ENCODE data around the gene LDLRAD4.

Gene LDLRAD4

DNA sequence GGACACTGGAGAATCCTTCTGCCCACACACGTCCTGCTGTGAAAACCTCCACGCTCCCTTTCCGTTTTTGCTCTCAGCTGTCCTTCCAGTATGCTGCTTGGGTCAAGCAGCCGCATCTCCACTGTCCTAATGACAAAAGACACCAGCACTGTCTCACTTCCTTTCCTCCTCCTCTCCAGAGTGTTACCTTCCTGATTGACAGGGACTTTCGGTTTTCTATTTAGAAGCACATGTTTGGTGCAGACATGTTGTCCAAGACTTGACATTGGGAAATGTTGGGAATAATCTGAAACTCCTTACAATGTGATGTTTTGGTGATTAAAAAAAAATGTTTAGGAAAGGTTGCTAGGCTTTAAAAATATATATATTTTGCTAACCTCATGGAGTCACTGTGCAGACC lies 281.2 kb downstream of the LDLRAD4 start:
- no peak overlapping the region for H3K4me3 ChIP-seq (replicated peaks; ENCODE audit: insufficient read depth, low read length)
- no peak for DNase-seq (ENCODE audit: low read depth in 1 of 2, low spot score in 1 of 2)
- no peak overlapping the region for H3K27ac ChIP-seq (replicated peaks)
- TF ChIP-seq POLR2AphosphoS5 (IDR thresholded peaks at IDR 0.05; ENCODE audit: low read depth): no peak
- H3K27me3 ChIP-seq (ENCODE audit: insufficient read depth, poor library complexity, severe bottlenecking): no peaks in the 10 kb centered on the region

DNA sequence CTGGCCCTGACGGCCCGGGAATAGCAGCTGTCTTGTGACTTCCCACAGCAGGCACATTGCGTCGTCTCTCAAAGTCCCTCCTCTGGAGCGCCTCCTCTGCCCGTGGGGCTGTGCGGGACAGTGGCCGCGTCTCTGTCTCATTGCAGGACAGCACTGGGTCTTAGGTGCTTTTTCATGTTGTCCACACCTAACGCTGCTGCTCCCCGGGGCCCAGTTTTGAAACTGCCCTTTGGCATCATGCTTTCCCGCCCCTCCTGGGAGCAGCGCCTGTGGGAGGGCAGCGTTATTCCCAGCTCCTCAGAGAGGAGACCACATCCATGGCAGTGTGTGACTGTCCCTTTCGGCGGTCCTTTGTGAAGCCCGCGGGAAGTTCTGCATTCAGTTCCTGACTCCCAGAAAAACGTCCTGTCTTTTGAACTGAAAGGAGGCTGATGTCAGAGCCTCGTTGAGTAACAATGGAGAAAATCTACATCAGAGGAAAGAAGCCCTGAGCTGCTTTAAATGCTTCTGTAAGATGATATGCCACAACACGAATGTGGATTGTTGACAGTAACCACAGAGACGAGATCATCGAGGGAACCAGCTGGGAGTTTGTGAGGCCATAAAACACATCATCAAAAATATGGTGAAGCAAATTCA lies 281.8 kb downstream of the LDLRAD4 start:
- no peaks in the 10 kb centered on the region for H3K27me3 ChIP-seq (ENCODE audit: insufficient read depth, poor library complexity, severe bottlenecking)
- TF ChIP-seq, protein P1, sequence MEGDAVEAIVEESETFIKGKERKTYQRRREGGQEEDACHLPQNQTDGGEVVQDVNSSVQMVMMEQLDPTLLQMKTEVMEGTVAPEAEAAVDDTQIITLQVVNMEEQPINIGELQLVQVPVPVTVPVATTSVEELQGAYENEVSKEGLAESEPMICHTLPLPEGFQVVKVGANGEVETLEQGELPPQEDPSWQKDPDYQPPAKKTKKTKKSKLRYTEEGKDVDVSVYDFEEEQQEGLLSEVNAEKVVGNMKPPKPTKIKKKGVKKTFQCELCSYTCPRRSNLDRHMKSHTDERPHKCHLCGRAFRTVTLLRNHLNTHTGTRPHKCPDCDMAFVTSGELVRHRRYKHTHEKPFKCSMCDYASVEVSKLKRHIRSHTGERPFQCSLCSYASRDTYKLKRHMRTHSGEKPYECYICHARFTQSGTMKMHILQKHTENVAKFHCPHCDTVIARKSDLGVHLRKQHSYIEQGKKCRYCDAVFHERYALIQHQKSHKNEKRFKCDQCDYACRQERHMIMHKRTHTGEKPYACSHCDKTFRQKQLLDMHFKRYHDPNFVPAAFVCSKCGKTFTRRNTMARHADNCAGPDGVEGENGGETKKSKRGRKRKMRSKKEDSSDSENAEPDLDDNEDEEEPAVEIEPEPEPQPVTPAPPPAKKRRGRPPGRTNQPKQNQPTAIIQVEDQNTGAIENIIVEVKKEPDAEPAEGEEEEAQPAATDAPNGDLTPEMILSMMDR (IDR thresholded peaks at IDR 0.05; ENCODE audit: insufficient read depth, low read length): no peak
- TF ChIP-seq SPI1 (IDR thresholded peaks at IDR 0.05; ENCODE audit: borderline replicate concordance, low read depth) (no peak), POLR2AphosphoS5 (IDR thresholded peaks at IDR 0.05; ENCODE audit: low read depth) (no peak), GABPA (IDR thresholded peaks at IDR 0.05; ENCODE audit: low read depth) (no peak)
- TF ChIP-seq, protein P2, sequence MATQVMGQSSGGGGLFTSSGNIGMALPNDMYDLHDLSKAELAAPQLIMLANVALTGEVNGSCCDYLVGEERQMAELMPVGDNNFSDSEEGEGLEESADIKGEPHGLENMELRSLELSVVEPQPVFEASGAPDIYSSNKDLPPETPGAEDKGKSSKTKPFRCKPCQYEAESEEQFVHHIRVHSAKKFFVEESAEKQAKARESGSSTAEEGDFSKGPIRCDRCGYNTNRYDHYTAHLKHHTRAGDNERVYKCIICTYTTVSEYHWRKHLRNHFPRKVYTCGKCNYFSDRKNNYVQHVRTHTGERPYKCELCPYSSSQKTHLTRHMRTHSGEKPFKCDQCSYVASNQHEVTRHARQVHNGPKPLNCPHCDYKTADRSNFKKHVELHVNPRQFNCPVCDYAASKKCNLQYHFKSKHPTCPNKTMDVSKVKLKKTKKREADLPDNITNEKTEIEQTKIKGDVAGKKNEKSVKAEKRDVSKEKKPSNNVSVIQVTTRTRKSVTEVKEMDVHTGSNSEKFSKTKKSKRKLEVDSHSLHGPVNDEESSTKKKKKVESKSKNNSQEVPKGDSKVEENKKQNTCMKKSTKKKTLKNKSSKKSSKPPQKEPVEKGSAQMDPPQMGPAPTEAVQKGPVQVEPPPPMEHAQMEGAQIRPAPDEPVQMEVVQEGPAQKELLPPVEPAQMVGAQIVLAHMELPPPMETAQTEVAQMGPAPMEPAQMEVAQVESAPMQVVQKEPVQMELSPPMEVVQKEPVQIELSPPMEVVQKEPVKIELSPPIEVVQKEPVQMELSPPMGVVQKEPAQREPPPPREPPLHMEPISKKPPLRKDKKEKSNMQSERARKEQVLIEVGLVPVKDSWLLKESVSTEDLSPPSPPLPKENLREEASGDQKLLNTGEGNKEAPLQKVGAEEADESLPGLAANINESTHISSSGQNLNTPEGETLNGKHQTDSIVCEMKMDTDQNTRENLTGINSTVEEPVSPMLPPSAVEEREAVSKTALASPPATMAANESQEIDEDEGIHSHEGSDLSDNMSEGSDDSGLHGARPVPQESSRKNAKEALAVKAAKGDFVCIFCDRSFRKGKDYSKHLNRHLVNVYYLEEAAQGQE (IDR thresholded peaks at IDR 0.05; ENCODE audit: insufficient replicate concordance, low read depth): no peak
- no peak overlapping the region for H3K4me3 ChIP-seq (replicated peaks; ENCODE audit: insufficient read depth, low read length)
- no peak for DNase-seq (ENCODE audit: low read depth in 1 of 2, low spot score in 1 of 2)
- no peak overlapping the region for H3K27ac ChIP-seq (replicated peaks)

DNA sequence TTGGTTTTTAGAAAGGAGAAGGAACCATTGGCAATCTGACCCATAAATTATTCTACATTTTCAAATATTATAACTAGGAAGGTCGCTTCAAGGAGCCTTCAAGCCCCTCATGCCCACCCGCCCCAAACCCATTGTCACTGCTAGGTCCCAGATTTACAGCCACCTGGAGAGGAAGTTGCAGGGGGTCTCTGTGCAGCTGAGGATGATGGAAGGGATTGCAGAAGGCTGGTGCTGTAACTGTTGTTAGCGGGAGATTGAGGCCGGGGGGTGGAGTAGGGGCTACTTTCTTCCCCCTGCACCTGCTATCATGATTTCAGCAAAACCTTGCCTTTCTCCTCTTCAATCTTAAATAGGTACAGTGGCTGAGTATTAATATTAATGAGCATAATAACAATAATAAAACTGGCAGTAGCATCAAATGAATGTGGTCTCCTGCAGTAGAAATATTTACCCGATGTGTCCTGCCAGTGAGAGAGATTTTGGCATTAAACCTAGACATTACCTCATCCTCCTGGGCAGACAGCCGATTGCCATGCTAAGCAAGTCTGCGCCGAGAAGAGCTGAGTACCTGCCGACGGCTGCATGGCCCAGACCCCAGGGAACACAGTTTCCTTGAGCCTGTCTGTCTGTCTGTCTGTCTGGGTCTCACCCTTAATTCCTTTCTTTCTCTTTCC lies 282.4 kb downstream of the LDLRAD4 start:
- Histone ChIP-seq H3K27ac (replicated peaks) (no peak overlapping the region), H3K4me3 (replicated peaks; ENCODE audit: insufficient read depth, low read length) (no peak overlapping the region), H3K27me3 (ENCODE audit: insufficient read depth, poor library complexity, severe bottlenecking) (no peaks in the 10 kb centered on the region)
- TF ChIP-seq POLR2AphosphoS5 (IDR thresholded peaks at IDR 0.05; ENCODE audit: low read depth): no peak
- no peak for TF ChIP-seq GABPA (IDR thresholded peaks at IDR 0.05; ENCODE audit: low read depth)
- no peak for TF ChIP-seq SPI1 (IDR thresholded peaks at IDR 0.05; ENCODE audit: borderline replicate concordance, low read depth)
- TF ChIP-seq, protein P1 (IDR thresholded peaks at IDR 0.05; ENCODE audit: insufficient read depth, low read length): no peak
- TF ChIP-seq, protein P2 (IDR thresholded peaks at IDR 0.05; ENCODE audit: insufficient replicate concordance, low read depth): no peak
- DNase-seq (ENCODE audit: low read depth in 1 of 2, low spot score in 1 of 2): no peak

DNA sequence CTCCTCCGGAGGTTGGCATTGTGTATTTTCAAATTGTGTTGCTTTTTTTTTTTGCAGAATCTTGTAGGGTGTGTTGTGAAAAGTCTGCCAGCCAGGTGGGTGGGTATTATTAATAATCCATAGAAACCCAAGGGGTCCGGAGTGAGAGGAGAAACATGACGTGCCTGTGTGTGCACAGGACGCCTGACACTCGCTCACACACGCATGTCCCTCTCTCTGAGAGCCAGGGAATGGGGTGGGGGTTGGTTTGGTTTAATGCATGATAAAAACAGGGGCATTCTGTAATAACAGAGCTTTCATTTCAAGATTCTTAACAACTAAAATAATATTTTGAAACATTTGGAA lies 283.0 kb downstream of the LDLRAD4 start:
- H3K27me3 ChIP-seq (ENCODE audit: insufficient read depth, poor library complexity, severe bottlenecking): no peaks in the 10 kb centered on the region
- no peak overlapping the region for H3K27ac ChIP-seq (replicated peaks)
- no peak overlapping the region for H3K4me3 ChIP-seq (replicated peaks; ENCODE audit: insufficient read depth, low read length)
- no peak for DNase-seq (ENCODE audit: low read depth in 1 of 2, low spot score in 1 of 2)
- TF ChIP-seq SPI1 (IDR thresholded peaks at IDR 0.05; ENCODE audit: borderline replicate concordance, low read depth) (no peak), GABPA (IDR thresholded peaks at IDR 0.05; ENCODE audit: low read depth) (no peak), POLR2AphosphoS5 (IDR thresholded peaks at IDR 0.05; ENCODE audit: low read depth) (no peak)
- TF ChIP-seq, protein P1 (IDR thresholded peaks at IDR 0.05; ENCODE audit: insufficient read depth, low read length): no peak
- TF ChIP-seq, protein P2 (IDR thresholded peaks at IDR 0.05; ENCODE audit: insufficient replicate concordance, low read depth): no peak

All from HL-60 (cell line).